Sciatic nerve (tissue), 2 donors: ENCODE measurements around the gene SNAP29. TPM values are rescaled to one million over a fixed set of nuclear protein-coding genes. Genes with fewer than 3 reads are reported as not detected.
"Not testable (repeated sequence)": the region's sequence is repeated elsewhere in the genome, so short reads cannot be mapped to it uniquely, and the experiment has no call there.

Experiments used
- ATAC-seq: fragments of 200-7000 bp; cut with Tn5 transposase; one replicate; pipeline ENCODE4 v1.9.1; 2020; ENCODE audit warnings: mild to moderate bottlenecking, moderate library complexity
- DNase-seq: peaks from one replicate; pipeline ENCODE4 v3.0.0-alpha.2; 2020; ENCODE audit warnings: low spot score
- intact Hi-C: fragments of 100-400 bp; cut with DNase I; formaldehyde crosslinking; loops from one replicate; pipeline ENCODE4 v1.14.2; 2022
- total RNA-seq: library from RNA; stranded (reverse); fragmentation: NEBNext Ultra II Directional; extraction: Animal tissue kit (Norgen Biotek cat#: 25700); gene quantifications from one replicate; pipeline ENCODE4 v1.2.1, GENCODE V29; 2021
- donor health status: DM: no; HTN: no; CAD: no.
- donor health status: DM: no; HTN: no; CAD: no.

Gene SNAP29
- total RNA-seq, 1 donor from 2014 or later: 26.3 TPM

DNA sequence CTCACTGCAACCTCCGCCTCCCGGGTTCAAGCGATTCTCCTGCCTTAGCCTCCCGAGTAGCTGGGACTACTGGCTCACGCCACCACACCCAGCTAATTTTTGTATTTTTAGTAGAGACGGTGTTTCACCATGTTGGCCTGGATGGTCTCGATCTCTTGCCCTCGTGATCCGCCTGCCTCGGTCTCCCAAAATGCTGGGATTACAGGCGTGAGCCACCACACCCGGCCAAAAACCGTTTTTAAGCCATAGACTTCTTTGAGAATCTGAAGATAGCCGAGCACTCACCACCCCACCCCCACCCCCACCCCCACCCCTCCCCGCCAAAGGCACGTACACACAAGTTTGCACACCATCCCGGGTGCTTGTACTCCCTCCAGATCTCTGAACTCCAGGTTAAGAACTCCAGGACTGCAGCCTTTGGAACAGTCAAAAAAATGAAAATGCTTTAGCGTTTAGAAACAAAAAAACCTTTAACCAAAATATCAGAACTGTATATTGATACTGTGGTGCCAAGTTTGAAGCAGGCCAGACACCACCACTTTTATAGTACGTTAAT is 59.9 kb downstream of the SNAP29 start:
- intact Hi-C loops: no loop called here
- no peak for ATAC-seq
- DNase-seq: no peak

- no peak for ATAC-seq
- no peak for DNase-seq
- intact Hi-C loops: no loop called here
Measured at GRCh38 chr22:20919718-20920117, 60.9 kb downstream of the SNAP29 start.

DNA sequence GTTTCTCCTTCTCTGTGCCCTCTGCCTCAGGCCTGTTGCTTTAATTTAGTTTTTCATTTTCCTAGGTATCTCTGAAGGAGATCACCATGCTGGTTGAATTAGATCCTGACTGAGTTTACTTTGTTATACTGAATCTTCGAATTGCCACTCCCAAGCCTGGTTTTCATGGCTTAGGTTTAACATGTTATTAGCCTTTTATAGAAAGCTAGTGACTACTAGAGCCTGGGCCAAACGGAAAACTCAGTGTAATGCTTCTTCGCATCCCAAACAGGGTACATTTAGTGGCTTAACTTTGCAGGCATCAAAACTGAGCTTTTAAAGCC is 62.0 kb downstream of the SNAP29 start:
- intact Hi-C loops: no loop called here
- DNase-seq: no peak
- ATAC-seq: no peak

DNA sequence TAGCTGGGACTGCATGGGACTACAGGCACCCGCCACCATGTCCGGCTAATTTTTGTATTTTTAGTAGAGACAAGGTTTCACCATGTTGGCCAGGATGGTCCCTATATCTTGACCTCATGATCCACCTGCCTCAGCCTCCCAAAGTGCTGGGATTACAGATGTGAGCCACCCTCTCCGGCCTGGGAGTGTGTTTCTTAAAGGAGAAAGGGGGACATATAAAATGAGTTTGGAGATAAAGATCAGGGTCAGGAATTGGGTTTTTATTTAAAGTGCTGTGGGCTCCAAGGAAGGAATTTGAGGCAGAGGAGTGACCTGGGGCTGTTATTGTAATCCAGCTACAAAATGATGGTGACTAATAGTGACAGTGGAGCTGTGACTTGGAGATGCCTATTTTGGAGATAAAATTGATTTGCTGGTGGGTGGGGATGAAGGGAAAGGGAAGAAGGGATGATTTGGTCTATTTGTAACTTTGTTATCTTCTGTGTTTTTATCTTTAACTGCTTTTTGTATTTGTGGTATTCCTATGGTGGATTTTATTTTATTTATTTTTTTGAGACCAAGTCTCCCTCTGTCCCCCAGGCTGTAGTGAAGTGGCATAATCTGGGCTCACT is 63.4 kb downstream of the SNAP29 start:
- DNase-seq (no peak), ATAC-seq (no peak)
- intact Hi-C loops: no loop called here

- intact Hi-C loops: no loop called here
- DNase-seq: no peak
Measured at GRCh38 chr22:20926243-20926642, 67.4 kb downstream of the SNAP29 start.

DNA sequence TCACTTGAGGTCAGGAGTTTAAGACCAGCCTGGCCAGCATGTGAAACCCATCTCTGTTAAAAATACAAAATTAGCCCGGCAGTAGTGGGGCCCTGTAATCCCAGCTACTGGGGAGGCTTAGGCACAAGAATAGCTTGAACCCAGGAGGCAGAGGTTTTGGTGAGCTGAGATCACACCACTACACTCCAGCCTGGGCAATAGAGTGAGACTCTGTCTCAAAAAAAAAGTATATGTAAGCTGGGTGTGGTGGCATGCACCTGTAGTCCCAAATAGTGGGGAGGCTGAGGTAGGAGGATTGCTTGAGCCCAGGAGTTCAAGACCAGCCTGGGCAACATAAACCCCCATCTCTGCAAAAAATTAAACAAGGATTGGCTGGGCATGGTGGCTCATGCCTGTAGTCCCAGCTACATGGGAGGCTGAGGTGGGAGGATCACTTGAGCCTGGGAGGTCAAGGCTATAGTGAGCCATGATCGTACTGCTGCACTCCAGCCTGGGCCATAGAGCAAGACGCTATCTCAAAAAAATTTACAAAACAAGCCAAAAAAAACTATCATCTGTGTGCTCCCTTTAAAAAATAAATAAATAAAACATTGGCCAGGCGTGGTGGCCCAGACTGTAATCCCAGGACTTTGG is 69.2 kb downstream of the SNAP29 start:
- intact Hi-C loops: no loop called here
- ATAC-seq: no peak
- no peak for DNase-seq

More at GRCh38 chr22:20926243-20926642, 67.4 kb downstream of the SNAP29 start:
- no peak for ATAC-seq

DNA sequence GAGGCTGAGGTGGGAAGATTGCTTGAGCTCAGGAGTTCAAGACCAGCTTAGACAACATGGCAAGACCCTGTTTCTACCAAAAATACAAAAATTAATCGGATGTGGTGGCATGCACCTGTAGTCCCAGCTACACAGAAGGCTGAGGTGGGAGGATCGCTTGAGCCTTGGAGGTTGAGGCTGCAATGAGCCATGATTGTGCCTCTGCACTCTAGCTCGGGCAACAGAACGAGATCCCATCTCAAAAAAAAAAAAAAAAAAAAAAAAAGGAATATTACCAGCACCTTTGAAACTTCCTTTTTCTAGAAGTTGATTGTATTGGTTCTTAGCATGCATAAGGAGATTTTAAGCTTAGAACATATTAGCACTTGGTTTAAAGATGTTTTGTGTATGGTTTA is 69.8 kb downstream of the SNAP29 start:
- DNase-seq: no peak
- intact Hi-C loops: no loop called here
- no peak for ATAC-seq

DNA sequence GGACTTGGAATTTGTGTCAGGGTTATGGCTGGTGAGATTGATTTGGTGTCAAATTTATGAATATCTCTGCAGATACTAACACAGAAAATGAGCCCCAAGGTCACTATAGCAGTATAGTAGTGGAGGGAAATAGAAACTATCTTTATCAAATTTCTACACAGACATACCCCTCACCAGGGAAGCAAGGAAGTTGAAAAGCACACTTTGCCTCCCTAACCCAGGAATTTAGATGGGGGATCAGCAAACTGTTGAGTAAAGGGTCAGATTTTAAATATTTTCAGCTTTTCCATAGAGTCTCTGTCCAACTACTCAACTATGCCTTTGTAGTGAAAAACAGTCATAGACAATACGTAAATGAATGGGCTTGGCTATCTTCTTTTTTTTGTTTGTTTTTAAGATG is 71.2 kb downstream of the SNAP29 start:
- ATAC-seq: no peak
- DNase-seq: no peak
- intact Hi-C loops: no loop called here

DNA sequence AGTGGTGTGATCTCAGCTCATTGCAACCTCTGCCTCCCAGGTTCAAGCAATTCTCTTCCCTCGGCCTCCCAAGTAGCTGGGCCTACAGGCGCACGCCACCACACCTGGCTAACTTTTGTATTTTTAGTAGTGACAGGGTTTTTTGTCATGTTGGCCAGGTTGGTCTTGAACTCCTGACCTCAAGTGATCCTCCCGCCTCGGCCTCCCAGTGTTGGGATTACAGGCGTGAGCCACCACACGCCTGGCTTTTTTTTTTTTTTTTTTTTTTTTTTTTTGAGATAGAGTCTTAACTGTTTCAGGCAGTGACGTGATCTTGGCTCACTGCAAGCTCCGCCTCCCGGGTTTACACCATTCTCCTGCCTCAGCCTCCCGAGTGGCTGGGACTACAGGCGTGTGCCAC is 71.6 kb downstream of the SNAP29 start:
- DNase-seq, ATAC-seq, intact Hi-C loops: not testable (repeated sequence)

DNA sequence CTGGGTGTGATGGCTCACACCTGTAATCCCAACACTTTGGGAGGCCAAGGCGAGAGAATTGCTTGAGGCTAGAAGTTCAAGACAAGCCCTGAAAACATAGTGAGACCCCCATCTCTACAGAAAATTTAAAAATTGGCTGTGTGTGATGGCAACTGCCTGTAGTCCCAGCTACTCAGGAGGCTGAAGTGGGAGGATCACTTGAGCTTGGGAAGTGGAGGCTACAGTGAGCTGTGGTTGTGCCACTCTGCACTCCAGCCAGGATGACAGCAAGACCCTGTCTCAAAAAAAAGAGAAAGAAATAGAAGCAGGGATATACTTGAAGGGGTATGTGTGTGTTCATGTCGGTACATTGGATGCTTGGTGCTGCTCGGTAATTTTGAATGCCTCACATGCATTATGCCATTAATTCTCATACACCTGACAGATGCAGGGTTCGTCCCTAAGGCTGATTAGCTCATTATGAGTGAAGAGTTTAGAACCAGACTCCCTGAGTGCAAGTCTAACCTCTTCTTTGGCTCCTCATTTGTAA is 72.4 kb downstream of the SNAP29 start:
- intact Hi-C loops: no loop called here
- DNase-seq: no peak
- no peak for ATAC-seq

GRCh38 chr22:20933910-20934309 is 75.1 kb downstream of the SNAP29 start:
- no peak for ATAC-seq
- no peak for DNase-seq
- intact Hi-C loops: no loop called here

- DNase-seq, ATAC-seq, intact Hi-C loops: not testable (repeated sequence)
Measured at GRCh38 chr22:20935049-20935448, 76.2 kb downstream of the SNAP29 start.

- ATAC-seq, DNase-seq, intact Hi-C loops: not testable (repeated sequence)
Measured at GRCh38 chr22:20935780-20936539, 77.2 kb downstream of the SNAP29 start.

- intact Hi-C loops: no loop called here
- ATAC-seq (no peak), DNase-seq (no peak)
Measured at GRCh38 chr22:20937031-20937793, 78.4 kb downstream of the SNAP29 start.

DNA sequence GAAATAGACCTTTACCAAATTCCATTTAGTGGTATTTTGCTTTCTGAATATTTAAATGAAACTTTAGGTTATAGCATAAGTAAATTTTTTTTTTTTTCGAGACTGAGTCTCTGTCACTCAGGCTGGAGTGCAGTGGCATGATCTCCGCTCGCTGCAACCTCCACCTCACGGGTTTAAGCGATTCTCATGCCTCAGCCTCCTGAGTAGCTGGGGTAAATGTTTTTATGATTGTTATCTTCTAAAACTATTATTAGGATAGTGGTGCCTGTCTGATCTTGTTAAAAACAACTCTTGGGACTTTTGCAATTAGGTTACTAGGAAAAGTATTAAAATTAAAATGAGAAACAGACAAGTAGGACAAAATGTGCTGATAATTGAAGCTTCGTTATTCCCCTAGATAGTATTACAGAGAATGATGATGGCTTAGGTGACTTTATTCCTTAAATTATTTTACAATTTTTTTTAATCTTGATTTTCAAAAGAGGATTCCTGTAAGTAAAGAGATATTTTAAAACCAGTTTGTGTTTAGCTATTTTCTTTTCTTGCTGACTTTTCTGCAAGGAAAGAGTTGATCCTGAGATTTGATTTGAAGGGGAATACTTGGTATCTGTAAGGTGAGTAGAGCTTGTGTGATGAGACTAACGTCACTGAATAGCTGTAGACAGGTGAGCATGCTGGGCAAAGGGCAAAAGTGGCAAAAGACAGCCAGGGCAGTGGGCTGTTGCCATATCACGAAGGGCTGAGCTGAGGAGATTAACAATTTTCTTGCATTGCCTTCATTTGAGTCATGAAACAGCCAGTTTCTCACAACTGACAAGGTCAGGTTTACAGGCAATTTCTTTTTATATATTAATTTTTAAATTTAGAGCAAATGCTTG is 79.2 kb downstream of the SNAP29 start:
- intact Hi-C loops: no loop called here
- DNase-seq (no peak), ATAC-seq (no peak)

GRCh38 chr22:20939457-20940185 is 80.8 kb downstream of the SNAP29 start:
- ATAC-seq, DNase-seq, intact Hi-C loops: not testable (repeated sequence)

GRCh38 chr22:20940186-20940651 is 81.4 kb downstream of the SNAP29 start:
- DNase-seq (no peak), ATAC-seq (no peak)
- intact Hi-C loops: no loop called here
